HG03066 (cell line): ENCODE data around the gene PHF3.
"Not testable (repeated sequence)": the region's sequence is repeated elsewhere in the genome, so short reads cannot be mapped to it uniquely, and the experiment has no call there.

ENCODE experiments used
- ATAC-seq: cut with Tn5 transposase; IDR thresholded peaks from one replicate; pipeline ENCODE4 v1.9.1; 2021; ENCODE audit warnings: low read depth; ENCODE audit not compliant: unreplicated experiment

PHF3 gene

GRCh38 chr6:63689421-63689820, 53.8 kb downstream of the PHF3 start:
- ATAC-seq = no peak

DNA sequence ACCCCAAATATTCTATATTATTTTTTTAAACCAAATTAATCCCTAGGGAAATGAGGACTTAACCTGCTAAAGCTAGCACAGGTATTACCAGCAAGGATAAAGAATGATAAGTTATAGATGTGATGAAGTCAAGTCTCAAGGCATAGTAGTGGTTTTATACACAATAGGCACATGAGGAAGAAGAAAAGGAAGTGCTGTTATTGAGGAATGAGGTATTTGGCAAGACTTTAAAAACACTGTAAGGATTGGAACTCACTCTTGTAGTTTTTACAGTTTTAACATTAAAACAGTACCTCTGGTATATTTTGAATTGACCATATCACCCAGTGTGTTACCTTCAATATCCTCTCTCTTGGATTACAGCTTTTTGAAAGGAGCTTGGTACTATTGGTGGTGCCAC, 54.6 kb downstream of the PHF3 start:
- ATAC-seq = no peak

GRCh38 chr6:63705707-63706106, 70.1 kb downstream of the PHF3 start:
- no peak for ATAC-seq

- ATAC-seq = no peak
Observed at GRCh38 chr6:63706630-63707029, 71.0 kb downstream of the PHF3 start.

DNA sequence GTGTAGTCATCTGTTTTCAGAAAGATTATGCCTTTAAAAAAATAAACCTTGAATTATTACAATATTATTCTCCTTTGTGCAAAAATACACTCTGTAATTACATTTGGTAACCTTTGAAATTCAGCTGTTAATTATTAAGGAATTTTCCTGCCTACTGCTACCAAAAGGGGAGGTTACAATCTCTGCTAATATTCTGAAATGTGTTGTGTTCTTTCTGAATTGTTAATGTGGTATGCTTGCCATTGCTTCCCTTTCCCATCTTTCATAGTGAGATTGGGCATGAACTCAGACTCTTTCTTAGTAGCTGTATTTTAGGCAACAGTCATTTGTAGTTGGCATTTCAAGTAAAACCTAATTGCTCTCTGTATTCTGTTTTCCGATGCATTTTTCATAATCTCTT, 73.0 kb downstream of the PHF3 start:
- ATAC-seq = no peak

- no peak for ATAC-seq
Observed at GRCh38 chr6:63709148-63709547, 73.5 kb downstream of the PHF3 start.

DNA sequence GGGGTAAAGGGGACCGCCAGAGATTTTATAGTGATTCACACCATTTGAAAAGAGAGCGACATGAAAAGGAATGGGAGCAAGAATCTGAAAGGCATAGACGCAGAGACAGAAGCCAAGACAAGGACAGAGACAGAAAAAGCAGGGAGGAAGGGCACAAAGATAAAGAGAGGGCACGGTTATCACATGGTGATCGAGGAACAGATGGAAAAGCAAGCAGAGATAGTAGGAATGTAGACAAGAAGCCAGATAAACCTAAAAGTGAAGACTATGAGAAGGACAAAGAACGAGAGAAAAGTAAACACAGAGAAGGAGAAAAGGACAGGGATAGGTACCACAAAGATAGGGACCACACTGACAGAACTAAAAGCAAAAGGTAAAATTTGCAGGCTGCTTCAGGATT, 77.7 kb downstream of the PHF3 start:
- ATAC-seq = no peak

DNA sequence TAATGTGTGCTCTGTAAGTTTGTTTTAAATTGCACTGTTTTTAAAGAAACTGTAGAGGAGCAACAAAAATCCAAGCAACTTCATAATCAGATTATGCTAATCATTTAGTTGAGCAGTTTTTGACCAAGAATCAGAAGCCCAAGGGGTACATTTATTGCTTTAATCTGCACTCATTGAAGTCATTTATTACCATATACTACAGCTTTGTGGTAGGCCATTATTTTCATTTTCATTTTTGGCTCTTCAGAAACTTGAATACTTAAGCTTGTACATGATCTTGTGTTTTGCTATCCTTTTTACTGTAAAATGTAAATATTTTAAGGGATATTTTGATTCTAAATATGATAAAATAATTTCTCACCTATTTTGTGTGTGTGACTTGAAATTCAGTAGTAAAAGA, 78.5 kb downstream of the PHF3 start:
- no peak for ATAC-seq

- ATAC-seq = no peak
Observed at GRCh38 chr6:63716169-63716568, 80.6 kb downstream of the PHF3 start.

GRCh38 chr6:63721181-63721580, 85.6 kb downstream of the PHF3 start:
- ATAC-seq = no peak

DNA sequence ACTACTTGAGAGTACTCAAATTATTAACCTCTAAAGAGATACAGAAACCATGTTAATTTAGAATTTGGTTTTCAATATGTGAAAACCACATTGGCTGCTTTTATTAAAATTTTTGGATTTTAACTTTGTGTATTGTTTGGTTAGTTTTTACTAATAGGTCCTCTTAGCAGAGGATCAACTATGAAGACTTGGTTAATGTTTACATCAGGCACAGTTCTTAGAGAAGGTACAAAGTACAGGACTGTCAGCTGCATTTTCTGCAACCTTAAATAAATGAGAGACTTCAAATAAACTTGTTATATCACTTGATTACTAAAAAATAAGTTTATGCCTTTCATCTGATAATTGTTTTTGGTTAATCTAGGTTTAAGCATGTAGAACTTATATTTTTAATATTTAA, 89.1 kb downstream of the PHF3 start:
- no peak for ATAC-seq

DNA sequence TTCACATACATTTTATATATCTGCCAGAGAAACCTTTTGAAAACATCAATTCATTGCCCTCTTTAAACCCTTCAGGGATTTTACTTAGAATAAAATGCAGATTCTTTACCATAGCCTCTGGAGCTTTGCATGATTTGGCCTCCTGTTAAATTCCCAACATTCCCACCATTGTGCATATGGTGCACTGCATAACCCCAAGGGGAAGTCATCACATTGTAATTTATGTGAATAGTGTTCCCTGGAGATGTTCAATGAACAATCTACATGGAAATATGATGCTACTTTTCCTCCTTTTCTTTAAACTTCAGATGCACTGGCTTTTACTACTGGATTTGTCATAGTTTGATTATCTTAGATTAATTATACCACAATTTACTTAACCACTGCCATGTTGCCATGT, 94.7 kb downstream of the PHF3 start:
- ATAC-seq = no peak

DNA sequence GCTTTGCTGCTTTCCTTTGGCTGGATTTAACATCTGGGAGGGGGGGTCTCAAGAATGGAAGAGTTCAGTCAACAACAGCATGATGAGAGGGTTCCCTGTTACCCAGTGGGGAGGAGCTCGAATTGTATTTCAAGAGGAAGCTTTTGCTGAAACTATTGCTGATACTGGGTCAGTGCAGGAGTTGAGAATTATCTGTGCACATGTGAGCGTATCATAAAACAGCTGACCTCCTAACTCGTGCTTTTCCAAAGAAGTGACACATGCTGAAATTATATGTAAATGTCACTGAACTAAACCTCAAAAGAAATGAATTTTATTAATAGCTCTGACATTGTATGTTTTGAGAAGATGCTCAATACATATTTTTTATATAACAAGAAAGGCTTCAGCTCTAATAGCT, 96.3 kb downstream of the PHF3 start:
- ATAC-seq = no peak

DNA sequence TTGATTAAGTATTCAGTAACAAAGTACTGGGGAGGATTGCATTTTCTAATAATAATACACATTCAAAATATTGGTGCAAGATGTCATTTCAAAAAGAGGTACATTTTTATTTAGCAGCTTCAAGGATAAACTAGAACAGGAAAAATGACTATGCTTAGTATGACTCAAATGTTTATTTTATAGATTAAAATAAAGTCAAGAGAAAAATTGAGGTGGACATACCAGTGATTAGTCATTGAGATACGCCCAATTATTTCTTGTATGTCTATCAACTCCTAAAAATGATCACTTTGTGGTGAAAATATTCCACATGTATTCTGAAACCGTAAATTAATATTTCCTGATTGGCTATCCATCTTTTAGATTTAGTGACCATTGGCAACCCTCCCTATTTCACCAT, 96.7 kb downstream of the PHF3 start:
- ATAC-seq = no peak

DNA sequence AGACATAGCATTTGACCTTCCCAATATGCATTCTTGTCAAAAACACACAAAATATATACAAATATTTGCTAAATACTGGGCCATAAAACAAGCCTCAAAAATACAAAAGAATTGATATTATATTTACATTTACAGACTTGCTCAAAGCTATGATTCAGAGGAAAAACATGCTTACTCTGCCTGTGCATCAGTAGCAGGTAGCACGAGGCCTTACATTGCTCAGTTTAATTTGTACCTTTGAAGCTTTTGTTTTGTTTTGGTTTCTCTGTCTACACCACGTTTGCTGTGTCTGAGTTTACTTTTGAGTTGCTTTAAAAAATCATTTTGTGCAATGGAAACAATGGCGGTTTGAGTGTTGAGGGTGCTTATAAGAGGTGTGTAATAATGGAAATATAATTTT, 99.3 kb downstream of the PHF3 start:
- ATAC-seq = no peak

DNA sequence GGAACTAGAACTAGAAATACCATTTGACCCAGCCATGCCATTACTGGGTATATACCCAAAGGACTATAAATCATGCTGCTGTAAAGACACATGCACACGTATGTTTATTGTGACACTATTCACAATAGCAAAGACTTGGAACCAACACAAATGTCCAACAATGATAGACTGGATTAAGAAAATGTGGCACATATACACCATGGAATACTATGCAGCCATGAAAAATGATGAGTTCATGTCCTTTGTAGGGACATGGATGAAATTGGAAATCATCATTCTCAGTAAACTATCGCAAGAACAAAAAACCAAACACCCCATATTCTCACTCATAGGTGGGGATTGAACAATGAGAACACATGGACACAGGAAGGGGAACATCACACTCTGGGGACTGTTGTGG, 102.6 kb downstream of the PHF3 start:
- ATAC-seq = not testable (repeated sequence)

GRCh38 chr6:63739094-63739687, 103.6 kb downstream of the PHF3 start:
- ATAC-seq = no peak

- ATAC-seq = no peak
Observed at GRCh38 chr6:63740709-63741108, 105.1 kb downstream of the PHF3 start.

DNA sequence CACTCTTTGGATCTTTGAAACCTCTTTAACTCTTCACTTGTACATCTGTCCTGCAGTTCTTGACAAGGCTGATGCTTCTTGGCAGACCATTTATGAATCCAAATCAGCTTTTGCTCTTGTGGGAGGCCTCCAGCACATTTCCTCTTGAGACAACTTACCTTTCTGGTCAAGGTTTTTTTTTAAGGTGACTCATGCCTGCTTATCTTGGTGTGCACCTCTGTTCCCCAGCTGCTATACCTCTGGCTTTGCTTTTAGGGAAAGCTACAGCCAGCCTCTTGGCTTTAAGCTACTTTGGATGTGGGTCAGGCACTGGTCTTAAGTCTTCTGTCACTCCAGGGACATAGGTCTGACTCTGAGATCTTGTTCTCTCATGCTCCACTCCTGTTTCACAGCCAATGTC, 106.5 kb downstream of the PHF3 start:
- ATAC-seq = no peak

- ATAC-seq = no peak
Observed at GRCh38 chr6:63743691-63744090, 108.1 kb downstream of the PHF3 start.

DNA sequence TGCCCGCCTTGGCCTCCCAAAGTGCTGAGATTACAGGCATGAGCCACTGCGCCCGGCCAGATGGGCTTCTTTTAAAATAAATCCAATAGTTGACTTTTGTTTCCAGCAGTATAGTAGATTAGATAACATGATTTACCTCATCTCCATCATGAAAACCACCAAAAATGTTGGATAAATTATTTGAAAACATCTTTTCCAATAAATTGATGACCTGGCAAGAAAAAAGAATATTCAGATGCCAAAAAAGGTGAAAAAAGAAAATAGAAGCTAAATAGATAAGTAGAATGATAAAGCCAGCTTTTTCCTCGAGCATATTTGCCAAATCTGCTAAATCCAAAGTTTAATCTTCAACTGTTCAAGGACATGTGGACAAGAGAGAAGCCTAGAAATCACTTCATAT, 109.2 kb downstream of the PHF3 start:
- ATAC-seq = no peak

DNA sequence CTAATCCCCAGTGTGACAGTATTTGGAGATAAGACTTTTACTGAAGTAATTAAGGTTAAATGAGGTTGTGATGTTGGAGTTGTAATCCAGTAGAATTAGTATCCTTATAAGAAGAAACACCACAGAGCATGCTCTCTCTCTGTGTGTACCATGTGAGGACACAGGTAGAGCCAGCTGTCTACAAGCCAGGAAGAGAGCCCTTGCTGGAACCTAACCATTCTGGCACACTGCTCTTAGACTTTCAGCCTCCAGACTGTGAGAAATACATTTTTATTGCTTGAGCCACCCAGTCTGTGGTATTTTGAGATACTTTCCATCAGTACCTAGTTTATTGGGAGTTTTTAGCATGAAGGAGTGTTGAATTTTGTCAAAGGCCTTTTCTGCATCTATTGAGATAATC, 110.2 kb downstream of the PHF3 start:
- no peak for ATAC-seq

GRCh38 chr6:63750400-63750799, 114.8 kb downstream of the PHF3 start:
- ATAC-seq = no peak
